Measurements from ENCODE around the gene LRRTM1.

The LRRTM1 gene

GRCh38 chr2:80300954-80301353 lies 3.6 kb downstream of the LRRTM1 start:
- H4K20me1 ChIP-seq (ENCODE audit: control insufficient read depth, insufficient read depth, low read depth, low read length) = no peaks in the 10 kb centered on the region
- H3K27me3 ChIP-seq (ENCODE audit: control insufficient read depth, low read length) = no peaks in the 10 kb centered on the region
- H3K4me3 ChIP-seq (ENCODE audit: low read length) = no peak overlapping the region
- H3K27ac ChIP-seq (ENCODE audit: low read depth, low read length) = no peak overlapping the region
- H3K9me2 ChIP-seq (replicated peaks; ENCODE audit: control insufficient read depth, low read length) = no peaks in the 10 kb centered on the region
- H3K9me3 ChIP-seq (ENCODE audit: control insufficient read depth, insufficient read depth, low read length) = peaks cover 13% of the 10 kb centered on the region; the same call in 1 of the 2 replicates
- TF ChIP-seq EZH2phosphoT487 (IDR thresholded peaks at IDR 0.05; ENCODE audit: borderline replicate concordance, low read length) (no peak), CTCF (IDR thresholded peaks at IDR 0.05; ENCODE audit: low read depth, low read length, poor library complexity, severe bottlenecking) (no peak)
- H3K79me2 ChIP-seq (ENCODE audit: control insufficient read depth, low read length) = no peaks in the 10 kb centered on the region
- no peaks in the 10 kb centered on the region for H3F3A ChIP-seq (ENCODE audit: control insufficient read depth, insufficient read depth)
- no peaks in the 10 kb centered on the region for H3K4me1 ChIP-seq (ENCODE audit: control insufficient read depth, low read length)
- H3K36me3 ChIP-seq (ENCODE audit: control insufficient read depth, low read length) = no peaks in the 10 kb centered on the region
- no peak overlapping the region for H3K4me2 ChIP-seq (ENCODE audit: low read length)

GRCh38 chr2:80300346-80300745 lies 4.2 kb downstream of the LRRTM1 start:
- no peak overlapping the region for H3K4me2 ChIP-seq (ENCODE audit: low read length)
- TF ChIP-seq CTCF (IDR thresholded peaks at IDR 0.05; ENCODE audit: low read depth, low read length, poor library complexity, severe bottlenecking) = no peak
- no peak for TF ChIP-seq EZH2phosphoT487 (IDR thresholded peaks at IDR 0.05; ENCODE audit: borderline replicate concordance, low read length)
- H3K4me3 ChIP-seq (ENCODE audit: low read length) = no peak overlapping the region
- H3K9me2 ChIP-seq (replicated peaks; ENCODE audit: control insufficient read depth, low read length) = no peaks in the 10 kb centered on the region
- no peaks in the 10 kb centered on the region for H3K79me2 ChIP-seq (ENCODE audit: control insufficient read depth, low read length)
- no peaks in the 10 kb centered on the region for H3K27me3 ChIP-seq (ENCODE audit: control insufficient read depth, low read length)
- peaks cover 13% of the 10 kb centered on the region; the same call in 1 of the 2 replicates for H3K9me3 ChIP-seq (ENCODE audit: control insufficient read depth, insufficient read depth, low read length)
- H3K36me3 ChIP-seq (ENCODE audit: control insufficient read depth, low read length) = no peaks in the 10 kb centered on the region
- H3K4me1 ChIP-seq (ENCODE audit: control insufficient read depth, low read length) = no peaks in the 10 kb centered on the region
- H3F3A ChIP-seq (ENCODE audit: control insufficient read depth, insufficient read depth) = no peaks in the 10 kb centered on the region
- H3K27ac ChIP-seq (ENCODE audit: low read depth, low read length) = no peak overlapping the region
- no peaks in the 10 kb centered on the region for H4K20me1 ChIP-seq (ENCODE audit: control insufficient read depth, insufficient read depth, low read depth, low read length)

- no peaks in the 10 kb centered on the region for H4K20me1 ChIP-seq (ENCODE audit: control insufficient read depth, insufficient read depth, low read depth, low read length)
- H3K9me2 ChIP-seq (replicated peaks; ENCODE audit: control insufficient read depth, low read length) = no peaks in the 10 kb centered on the region
- H3K79me2 ChIP-seq (ENCODE audit: control insufficient read depth, low read length) = no peaks in the 10 kb centered on the region
- no peak overlapping the region for H3K4me2 ChIP-seq (ENCODE audit: low read length)
- peaks cover 13% of the 10 kb centered on the region; the same call in 1 of the 2 replicates for H3K9me3 ChIP-seq (ENCODE audit: control insufficient read depth, insufficient read depth, low read length)
- no peak overlapping the region for H3K27ac ChIP-seq (ENCODE audit: low read depth, low read length)
- TF ChIP-seq EZH2phosphoT487 (IDR thresholded peaks at IDR 0.05; ENCODE audit: borderline replicate concordance, low read length) (no peak), CTCF (IDR thresholded peaks at IDR 0.05; ENCODE audit: low read depth, low read length, poor library complexity, severe bottlenecking) (no peak)
- no peaks in the 10 kb centered on the region for H3F3A ChIP-seq (ENCODE audit: control insufficient read depth, insufficient read depth)
- no peaks in the 10 kb centered on the region for H3K36me3 ChIP-seq (ENCODE audit: control insufficient read depth, low read length)
- H3K27me3 ChIP-seq (ENCODE audit: control insufficient read depth, low read length) = no peaks in the 10 kb centered on the region
- H3K4me1 ChIP-seq (ENCODE audit: control insufficient read depth, low read length) = no peaks in the 10 kb centered on the region
- no peak overlapping the region for H3K4me3 ChIP-seq (ENCODE audit: low read length)
Observed at GRCh38 chr2:80299661-80300060, 4.9 kb downstream of the LRRTM1 start.
